Liver (tissue), 3 donors: ENCODE data around the gene TNFRSF11A.

Experiments used
- ATF3 ChIP-seq: IDR thresholded peaks from 2 replicates; pipeline ENCODE4 v1.6.1; 2016; ENCODE audit warnings: antibody characterized with exemption
- CTCF ChIP-seq: fragments of 150-350 bp; IDR thresholded peaks from 2 replicates; pipeline ENCODE4 v1.5.1; 2017; ENCODE audit warnings: improper control_type of control experiment, low read depth, low read length; ENCODE audit not compliant: missing input control
- FOXA1 ChIP-seq: IDR thresholded peaks from 2 replicates; pipeline ENCODE4 v1.6.1; 2016; ENCODE audit warnings: antibody characterized with exemption
- GABPA ChIP-seq, 2 donors: IDR thresholded peaks in 1 of 2; conservative IDR thresholded peaks in 1 of 2; 2 replicates each; pipeline ENCODE4 v1.6.1; 2016; ENCODE audit warnings: antibody characterized with exemption in 2 of 2, mild to moderate bottlenecking in 1 of 2, moderate library complexity in 1 of 2
- HNF4G ChIP-seq: IDR thresholded peaks from 2 replicates; pipeline ENCODE4 v1.6.1; 2016; ENCODE audit warnings: antibody characterized with exemption
- JUND ChIP-seq, 2 donors: IDR thresholded peaks; 2 replicates each; pipeline ENCODE4 v1.6.1; 2016; ENCODE audit warnings: antibody characterized with exemption in 2 of 2
- MAX ChIP-seq: IDR thresholded peaks from 2 replicates; pipeline ENCODE4 v1.6.1; 2016; ENCODE audit warnings: antibody characterized with exemption
- REST ChIP-seq: IDR thresholded peaks from 2 replicates; pipeline ENCODE4 v1.6.1; 2016; ENCODE audit warnings: antibody characterized with exemption, mild to moderate bottlenecking
- RXRA ChIP-seq, 2 donors: IDR thresholded peaks; 2 replicates each; pipeline ENCODE4 v1.6.1; 2017 to 2018; ENCODE audit warnings: antibody characterized with exemption in 2 of 2, mild to moderate bottlenecking in 1 of 2
- SP1 ChIP-seq: IDR thresholded peaks from 2 replicates; pipeline ENCODE4 v1.6.1; 2018; ENCODE audit warnings: antibody characterized with exemption, mild to moderate bottlenecking
- TAF1 ChIP-seq: conservative IDR thresholded peaks from 2 replicates; pipeline ENCODE4 v1.6.1; 2016; ENCODE audit warnings: antibody characterized with exemption, mild to moderate bottlenecking
- donor health status: healthy.
- donor health status: healthy.

- TF ChIP-seq CTCF = no peak
- TF ChIP-seq HNF4G = no peak
- TF ChIP-seq RXRA (IDR thresholded peaks at IDR 0.05) = no peak
- no peak for TF ChIP-seq MAX
- TF ChIP-seq JUND (IDR thresholded peaks at IDR 0.05) = no peak
- no peak for TF ChIP-seq FOXA1
- no peak for TF ChIP-seq GABPA (IDR thresholded peaks at IDR 0.05 in 1 of 2, conservative IDR thresholded peaks at IDR 0.05 in 1 of 2)
- TF ChIP-seq ATF3 = no peak
- TF ChIP-seq TAF1 = no peak
- TF ChIP-seq REST = no peak
- TF ChIP-seq SP1 = no peak
Measured at GRCh38 chr18:62409821-62410220, 84.7 kb downstream of the TNFRSF11A start.
